Stomach (tissue), 9 donors: Measurements from ENCODE around the gene RABGEF1. TPM values are rescaled to one million over a fixed set of nuclear protein-coding genes. Genes with fewer than 3 reads are reported as not detected.
"Not testable (repeated sequence)": the region's sequence is repeated elsewhere in the genome, so short reads cannot be mapped to it uniquely, and the experiment has no call there.

Experiments
- DNase-seq, 2 donors: peaks; one replicate each; pipeline versions ENCODE4 v3.0.0 to v3.0.0-alpha.2; 2013 to 2019
- H3K27ac ChIP-seq, 5 donors: fragments of 200-600 bp in 4 of 5; sonication (generic) in 4 of 5; one replicate each; pipeline ENCODE4 v1.5.1; 2013 to 2019; ENCODE audit warnings: mild to moderate bottlenecking in 1 of 5, moderate library complexity in 1 of 5
- H3K27me3 ChIP-seq, 3 donors: fragments of 200-600 bp; sonication (generic); one replicate each; pipeline ENCODE4 v1.5.1; 2017 to 2019; ENCODE audit warnings: mixed run types in 1 of 3
- H3K36me3 ChIP-seq, 4 donors: fragments of 200-600 bp; sonication (generic); 1 replicate in 3 of 4; 2 replicates in 1 of 4; pipeline ENCODE4 v1.5.1; 2016 to 2019
- H3K4me1 ChIP-seq, 4 donors: fragments of 200-600 bp; sonication (generic); one replicate each; pipeline ENCODE4 v1.5.1; 2016 to 2019
- H3K4me3 ChIP-seq, 4 donors: fragments of 200-600 bp; sonication (generic) in 3 of 4; one replicate each; pipeline ENCODE4 v1.5.1; 2016 to 2019; ENCODE audit warnings: mild to moderate bottlenecking in 1 of 4
- H3K9me3 ChIP-seq, 4 donors: fragments of 200-600 bp; sonication (generic); one replicate each; pipeline ENCODE4 v1.5.1; 2016 to 2019
- CTCF ChIP-seq, 7 experiments: fragments of 450-650 bp in 4 of 7; fragments of 200-600 bp in 3 of 7; sonication (generic) in 3 of 7; IDR thresholded peaks; one replicate each; pipeline ENCODE4 v1.5.1; 2016 to 2019; ENCODE audit warnings: antibody characterized with exemption in 7 of 7, control low read depth in 2 of 7, mild to moderate bottlenecking in 1 of 7
- EP300 ChIP-seq: sonication (generic); formaldehyde crosslinking; IDR thresholded peaks from one replicate; pipeline ENCODE4 v1.6.1; 2017; ENCODE audit warnings: antibody characterized with exemption
- POLR2A ChIP-seq, 4 donors: fragments of 450-650 bp; IDR thresholded peaks; one replicate each; pipeline ENCODE4 v1.6.1; 2016; ENCODE audit warnings: antibody characterized with exemption in 4 of 4, control low read depth in 2 of 4, mild to moderate bottlenecking in 1 of 4, moderate library complexity in 1 of 4
- POLR2AphosphoS5 ChIP-seq, 3 donors: sonication (generic); formaldehyde crosslinking; IDR thresholded peaks; one replicate each; pipeline ENCODE4 v1.6.1; 2016; ENCODE audit warnings: antibody characterized with exemption in 3 of 3
- WGBS, 5 donors: extraction: QIAGEN DNeasy Blood & Tissue Kit in 3 of 5; methylation state at CpG; one replicate each; pipeline versions ENCODE4 v1.1.5 to v1.1.7; 2013 to 2018; 5-methylcytosine and 5-hydroxymethylcytosine counted together
- intact Hi-C: fragments of 100-400 bp; cut with DNase I; formaldehyde crosslinking; loops from one replicate; pipeline ENCODE4 v1.15.1; 2023; ENCODE audit warnings: low total_unique reads
- polyA plus RNA-seq, 3 donors: library from polyadenylated mRNA; stranded (reverse); fragments of 200-250 nt; gene quantifications; one replicate each; pipeline ENCODE4 v1.2.3, GENCODE V29; 2013
- total RNA-seq, 5 donors: library from RNA; depleted of rRNA; stranded (reverse); fragments of >200 nt; gene quantifications; one replicate each; pipeline versions ENCODE4 v1.1.0 to v1.2.3, GENCODE V29; 2014 to 2016
- donor health status: healthy with polysubstance abuse.
- donor health status: Bipolar disorder and iron deficiency.
- donor health status: healthy.

RABGEF1 gene
- total and polyA plus RNA-seq, 8 donors, result 10.1 to 61.6 (median 20.8) TPM

GRCh38 chr7:66776800-66777442 lies 36.4 kb downstream of the RABGEF1 start:
- no peak for DNase-seq
- Histone ChIP-seq H3K27ac (peak overlapping the region in 1 of 5 donors; percentile 45), H3K27me3 (no peaks in the 10 kb centered on the region), H3K4me3 (no peak overlapping the region), H3K36me3 (peaks cover 14 to 87% (median 70%) of the 10 kb centered on the region in 4 donors), H3K9me3 (no peaks in the 10 kb centered on the region), H3K4me1 (peaks cover 0 to 34% (median 16%) of the 10 kb centered on the region in 4 donors)
- 58 to 80% (median 72%) methylated on average over 2 of the region's 2 CpGs for WGBS, 5 donors
- intact Hi-C loops, result no loop called here
- no peak for TF ChIP-seq POLR2A (IDR thresholded peaks at IDR 0.05)
- no peak for TF ChIP-seq CTCF (IDR thresholded peaks at IDR 0.05)
- TF ChIP-seq POLR2AphosphoS5 (IDR thresholded peaks at IDR 0.05), result no peak
- no peak for TF ChIP-seq EP300

GRCh38 chr7:66778201-66778600 lies 37.7 kb downstream of the RABGEF1 start:
- DNase-seq, result no peak
- no peak for TF ChIP-seq EP300
- no peak for TF ChIP-seq CTCF (IDR thresholded peaks at IDR 0.05)
- no peak for TF ChIP-seq POLR2A (IDR thresholded peaks at IDR 0.05)
- no peak for TF ChIP-seq POLR2AphosphoS5 (IDR thresholded peaks at IDR 0.05)

GRCh38 chr7:66779669-66780409 lies 39.3 kb downstream of the RABGEF1 start:
- no peak for DNase-seq
- TF ChIP-seq POLR2AphosphoS5 (IDR thresholded peaks at IDR 0.05), result no peak
- TF ChIP-seq EP300, result no peak
- TF ChIP-seq POLR2A (IDR thresholded peaks at IDR 0.05), result no peak
- no peak for TF ChIP-seq CTCF (IDR thresholded peaks at IDR 0.05)
- H3K36me3 ChIP-seq, result peaks cover 17 to 89% (median 69%) of the 10 kb centered on the region in 4 donors
- H3K4me3 ChIP-seq, result no peak overlapping the region
- intact Hi-C loops, result no loop called here
- H3K27me3 ChIP-seq, result no peaks in the 10 kb centered on the region
- WGBS, 5 donors, result 88 to 95% (median 91%) methylated on average over 5 of the region's 5 CpGs
- H3K4me1 ChIP-seq, result peaks cover 0 to 20% (median 7%) of the 10 kb centered on the region in 4 donors
- no peaks in the 10 kb centered on the region for H3K9me3 ChIP-seq
- no peak overlapping the region for H3K27ac ChIP-seq

More at GRCh38 chr7:66778201-66778600, 37.7 kb downstream of the RABGEF1 start:
- peaks cover 13 to 90% (median 75%) of the 10 kb centered on the region in 4 donors for H3K36me3 ChIP-seq
- H3K4me1 ChIP-seq, result peaks cover 0 to 22% (median 9%) of the 10 kb centered on the region in 4 donors
- WGBS, 5 donors, result 79 to 92% (median 82%) methylated on average over 4 of the region's 4 CpGs
- H3K27me3 ChIP-seq, result no peaks in the 10 kb centered on the region
- H3K9me3 ChIP-seq, result no peaks in the 10 kb centered on the region
- H3K4me3 ChIP-seq, result no peak overlapping the region
- peak overlapping the region in 1 of 5 donors; percentile 2 for H3K27ac ChIP-seq
- intact Hi-C loops, result no loop called here

GRCh38 chr7:66781408-66782090 lies 41.0 kb downstream of the RABGEF1 start:
- H3K4me3 ChIP-seq, result no peak overlapping the region
- peaks cover 0 to 20% (median 7%) of the 10 kb centered on the region in 4 donors for H3K4me1 ChIP-seq
- no peak overlapping the region for H3K27ac ChIP-seq
- no peaks in the 10 kb centered on the region for H3K27me3 ChIP-seq
- no peaks in the 10 kb centered on the region for H3K9me3 ChIP-seq
- H3K36me3 ChIP-seq, result peaks cover 18 to 89% (median 69%) of the 10 kb centered on the region in 4 donors
- intact Hi-C loops, result no loop called here
- DNase-seq, result no peak
- 85 to 89% (median 87%) methylated on average over 7 of the region's 7 CpGs for WGBS, 5 donors
- no peak for TF ChIP-seq POLR2AphosphoS5 (IDR thresholded peaks at IDR 0.05)
- TF ChIP-seq POLR2A (IDR thresholded peaks at IDR 0.05), result no peak
- TF ChIP-seq CTCF (IDR thresholded peaks at IDR 0.05), result no peak
- no peak for TF ChIP-seq EP300

- H3K9me3 ChIP-seq, DNase-seq, intact Hi-C loops, H3K4me3 ChIP-seq, H3K27me3 ChIP-seq: not testable (repeated sequence)
- H3K36me3 ChIP-seq, result peaks cover 18 to 90% (median 74%) of the 10 kb centered on the region in 4 donors
- H3K27ac ChIP-seq, result peak overlapping the region in 1 of 5 donors; percentile 14
- 26 to 36% (median 31%) methylated on average over 3 of the region's 3 CpGs for WGBS, 5 donors
- H3K4me1 ChIP-seq, result peaks cover 0 to 14% (median 4%) of the 10 kb centered on the region in 4 donors
Observed at GRCh38 chr7:66782875-66783274, 42.3 kb downstream of the RABGEF1 start.

GRCh38 chr7:66783887-66784595 lies 43.5 kb downstream of the RABGEF1 start:
- DNase-seq, H3K27me3 ChIP-seq, H3K4me3 ChIP-seq, H3K4me1 ChIP-seq, H3K9me3 ChIP-seq, intact Hi-C loops: not testable (repeated sequence)
- 53 to 95% (median 70%) methylated on average over 1 of the region's 1 CpG for WGBS, 5 donors
- Histone ChIP-seq H3K27ac (peak overlapping the region in 3 of 5 donors; percentile 4 to 29 (median 14)), H3K36me3 (peaks cover 18 to 90% (median 76%) of the 10 kb centered on the region in 4 donors)
